ENCODE results near the gene BACH2. TPM values are rescaled to one million over a fixed set of nuclear protein-coding genes. Genes with fewer than 3 reads are reported as not detected.

Gene BACH2
- total RNA-seq, 1 donor from 2014 or later: 6.4 TPM

GRCh38 chr6:90319979-90320685 lies 23.5 kb upstream of the BACH2 start:
- H3K4me3 ChIP-seq: no peak overlapping the region
- DNase-seq (ENCODE audit: extremely low spot score in 2 of 2): no peak
- no peaks in the 10 kb centered on the region for H3K36me3 ChIP-seq
- TF ChIP-seq POLR2A (IDR thresholded peaks at IDR 0.05) (no peak), POLR2AphosphoS5 (IDR thresholded peaks at IDR 0.05; ENCODE audit: insufficient read depth in 1 of 2, low read depth in 1 of 2) (no peak), CTCF (IDR thresholded peaks at IDR 0.05) (no peak)
- intact Hi-C loops (cut with DNase I): no loop called here
- no peak overlapping the region for H3K27ac ChIP-seq
- no peaks in the 10 kb centered on the region for H3K27me3 ChIP-seq
- no peaks in the 10 kb centered on the region for H3K4me1 ChIP-seq
- no peaks in the 10 kb centered on the region for H3K9me3 ChIP-seq

- no peaks in the 10 kb centered on the region for H3K4me1 ChIP-seq
- no peaks in the 10 kb centered on the region for H3K9me3 ChIP-seq
- TF ChIP-seq POLR2A (IDR thresholded peaks at IDR 0.05) (no peak), POLR2AphosphoS5 (IDR thresholded peaks at IDR 0.05; ENCODE audit: insufficient read depth in 1 of 2, low read depth in 1 of 2) (no peak), CTCF (IDR thresholded peaks at IDR 0.05) (no peak)
- H3K27ac ChIP-seq: no peak overlapping the region
- no peak overlapping the region for H3K4me3 ChIP-seq
- no peak for DNase-seq (ENCODE audit: extremely low spot score in 2 of 2)
- no peaks in the 10 kb centered on the region for H3K36me3 ChIP-seq
- no peaks in the 10 kb centered on the region for H3K27me3 ChIP-seq
- intact Hi-C loops (cut with DNase I): no loop called here
Measured at GRCh38 chr6:90319044-90319443, 22.4 kb upstream of the BACH2 start.

- no peak for DNase-seq (ENCODE audit: extremely low spot score in 2 of 2)
- no peaks in the 10 kb centered on the region for H3K9me3 ChIP-seq
- H3K4me3 ChIP-seq: no peak overlapping the region
- no peaks in the 10 kb centered on the region for H3K36me3 ChIP-seq
- H3K4me1 ChIP-seq: no peaks in the 10 kb centered on the region
- no peaks in the 10 kb centered on the region for H3K27me3 ChIP-seq
- no peak overlapping the region for H3K27ac ChIP-seq
- TF ChIP-seq CTCF (IDR thresholded peaks at IDR 0.05): no peak
- TF ChIP-seq POLR2A (IDR thresholded peaks at IDR 0.05): no peak
- TF ChIP-seq POLR2AphosphoS5 (IDR thresholded peaks at IDR 0.05; ENCODE audit: insufficient read depth in 1 of 2, low read depth in 1 of 2): no peak
- intact Hi-C loops (cut with DNase I): no loop called here
Measured at GRCh38 chr6:90315986-90316385, 19.3 kb upstream of the BACH2 start.

- intact Hi-C loops (cut with DNase I): no loop called here
- TF ChIP-seq POLR2A (IDR thresholded peaks at IDR 0.05) (no peak), POLR2AphosphoS5 (IDR thresholded peaks at IDR 0.05; ENCODE audit: insufficient read depth in 1 of 2, low read depth in 1 of 2) (no peak), CTCF (IDR thresholded peaks at IDR 0.05) (no peak)
- Histone ChIP-seq H3K4me3 (no peak overlapping the region), H3K4me1 (no peaks in the 10 kb centered on the region), H3K27me3 (no peaks in the 10 kb centered on the region), H3K27ac (no peak overlapping the region), H3K36me3 (no peaks in the 10 kb centered on the region), H3K9me3 (no peaks in the 10 kb centered on the region)
- no peak for DNase-seq (ENCODE audit: extremely low spot score in 2 of 2)
Measured at GRCh38 chr6:90315354-90315950, 18.8 kb upstream of the BACH2 start.

- H3K36me3 ChIP-seq: no peaks in the 10 kb centered on the region
- no peaks in the 10 kb centered on the region for H3K27me3 ChIP-seq
- H3K27ac ChIP-seq: no peak overlapping the region
- DNase-seq (ENCODE audit: extremely low spot score in 2 of 2): no peak
- no peaks in the 10 kb centered on the region for H3K9me3 ChIP-seq
- intact Hi-C loops (cut with DNase I): no loop called here
- no peaks in the 10 kb centered on the region for H3K4me1 ChIP-seq
- TF ChIP-seq POLR2A (IDR thresholded peaks at IDR 0.05) (no peak), POLR2AphosphoS5 (IDR thresholded peaks at IDR 0.05; ENCODE audit: insufficient read depth in 1 of 2, low read depth in 1 of 2) (no peak), CTCF (IDR thresholded peaks at IDR 0.05) (no peak)
- no peak overlapping the region for H3K4me3 ChIP-seq
Measured at GRCh38 chr6:90314514-90314913, 17.9 kb upstream of the BACH2 start.
